HepG2 (cell line): ENCODE data around the gene LIM2. TPM values are rescaled to one million over a fixed set of nuclear protein-coding genes. Genes with fewer than 3 reads are reported as not detected.

ENCODE experiments used
- BRCA1 ChIP-seq: sonication (generic); formaldehyde crosslinking; IDR thresholded peaks from 2 replicates; pipeline ENCODE4 v1.4.0; 2020; ENCODE audit warnings: missing genetic modification reagents
- CREB1 ChIP-seq, 2 experiments: fragments of 450-650 bp in 1 of 2; IDR thresholded peaks; 2 replicates each; pipeline ENCODE4 v1.6.1; 2016 to 2017; ENCODE audit warnings: control low read depth in 1 of 2, mild to moderate bottlenecking in 1 of 2, missing compliant biosample characterization in 1 of 2, missing genetic modification characterization in 1 of 2
- KAT8 ChIP-seq: IDR thresholded peaks from 2 replicates; pipeline ENCODE4 v1.6.1; 2016; ENCODE audit warnings: missing genetic modification reagents, missing compliant biosample characterization
- KLF9 ChIP-seq: IDR thresholded peaks from 2 replicates; pipeline ENCODE4 v1.6.1; 2016; ENCODE audit warnings: low read depth
- MED8 ChIP-seq: sonication (generic); formaldehyde crosslinking; IDR thresholded peaks from 2 replicates; pipeline ENCODE4 v1.8.1; 2023; ENCODE audit warnings: mild to moderate bottlenecking, missing genetic modification reagents; ENCODE audit not compliant: insufficient replicate concordance
- MTA1 ChIP-seq: sonication (generic); formaldehyde crosslinking; IDR thresholded peaks from 2 replicates; pipeline ENCODE4 v1.4.0; 2020; ENCODE audit warnings: missing genetic modification reagents, mild to moderate bottlenecking, borderline replicate concordance
- NR1H2 ChIP-seq: sonication (generic); formaldehyde crosslinking; IDR thresholded peaks from 2 replicates; pipeline ENCODE4 v1.8.1; 2022; ENCODE audit warnings: low read depth, missing genetic modification reagents, borderline replicate concordance
- ONECUT2 ChIP-seq: sonication (generic); formaldehyde crosslinking; IDR thresholded peaks from 2 replicates; pipeline ENCODE4 v1.4.0; 2020; ENCODE audit warnings: missing genetic modification reagents
- PAWR ChIP-seq: sonication (generic); formaldehyde crosslinking; IDR thresholded peaks from 2 replicates; pipeline ENCODE4 v1.4.0; 2020; ENCODE audit warnings: missing genetic modification reagents, mild to moderate bottlenecking, borderline replicate concordance
- PLSCR1 ChIP-seq: sonication (generic); formaldehyde crosslinking; IDR thresholded peaks from 2 replicates; pipeline ENCODE4 v1.5.0; 2020; ENCODE audit warnings: missing genetic modification reagents, mild to moderate bottlenecking, borderline replicate concordance
- SRF ChIP-seq: IDR thresholded peaks from 2 replicates; pipeline ENCODE4 v1.6.1; 2011; ENCODE audit warnings: mild to moderate bottlenecking, low read depth, low read length, moderate library complexity
- ZBTB43 ChIP-seq: sonication (generic); formaldehyde crosslinking; conservative IDR thresholded peaks from 2 replicates; pipeline ENCODE4 v1.4.0; 2020; ENCODE audit warnings: missing genetic modification reagents
- ZNF558 ChIP-seq: sonication (generic); formaldehyde crosslinking; IDR thresholded peaks from 2 replicates; pipeline ENCODE4 v1.9.0; 2022; ENCODE audit warnings: mild to moderate bottlenecking, missing genetic modification reagents, borderline replicate concordance
- ZNF567 ChIP-seq: sonication (generic); formaldehyde crosslinking; IDR thresholded peaks from 2 replicates; pipeline ENCODE4 v1.8.1; 2023; ENCODE audit warnings: mild to moderate bottlenecking, missing genetic modification reagents, borderline replicate concordance
- ZNF724P ChIP-seq: sonication (generic); formaldehyde crosslinking; IDR thresholded peaks from 2 replicates; pipeline ENCODE4 v1.8.0; 2022; ENCODE audit warnings: missing genetic modification reagents, borderline replicate concordance
- polyA plus RNA-seq, 8 experiments: library from polyadenylated mRNA; depleted of rRNA in 3 of 8; stranded (reverse) in 7 of 8; unstranded in 1 of 8; fragments of >200 nt; fragmentation: Illumina TruSeq in 4 of 8; extraction: Trizol in 4 of 8; gene quantifications; 2 replicates each; pipeline versions ENCODE4 v1.2.1 to v1.2.3, GENCODE V29; 2011 to 2016; ENCODE audit warnings: low read depth in 4 of 8, missing spikeins in 1 of 8, mixed read lengths in 1 of 8; ENCODE audit not compliant: insufficient read depth in 1 of 8
- total RNA-seq, 5 experiments: library from RNA; depleted of rRNA; stranded (reverse); fragments of >200 nt; fragmentation: Illumina TruSeq; extraction: Trizol; gene quantifications; 2 replicates each; pipeline ENCODE4 v1.2.3, GENCODE V29; 2016; ENCODE audit warnings: low read depth in 1 of 5
- TF ChIP-seq, protein P1 (sequence below): sonication (generic); formaldehyde crosslinking; conservative IDR thresholded peaks from 2 replicates; pipeline ENCODE4 v1.4.0; 2020; ENCODE audit warnings: missing genetic modification reagents
- TF ChIP-seq, protein P2 (sequence below): sonication (generic); formaldehyde crosslinking; IDR thresholded peaks from 2 replicates; pipeline ENCODE4 v1.4.0; 2020; ENCODE audit warnings: missing genetic modification reagents
- TF ChIP-seq, protein P3 (sequence below): sonication (generic); formaldehyde crosslinking; IDR thresholded peaks from 2 replicates; pipeline ENCODE4 v1.4.0; 2020; ENCODE audit warnings: mild to moderate bottlenecking, missing genetic modification reagents
- TF ChIP-seq, protein P4 (sequence below): sonication (generic); formaldehyde crosslinking; IDR thresholded peaks from 2 replicates; pipeline ENCODE4 v1.4.0; 2020; ENCODE audit warnings: mild to moderate bottlenecking, missing genetic modification reagents

The LIM2 gene
- total and polyA plus RNA-seq, 2 of the 13 experiments (the other 11 are each of a cell fraction or from before 2014, with no cell fraction given), result 1.3 TPM; not detected in 1

GRCh38 chr19:51367565-51368365, 20.0 kb downstream of the LIM2 start (continued):
- no peak for TF ChIP-seq PLSCR1 (CRISPR knock-in tag)
- peak; percentile 97 for TF ChIP-seq ZNF558
- peak; percentile 15; the same call in 1 of the 2 replicates for TF ChIP-seq MTA1 (CRISPR knock-in tag)
- no peak for TF ChIP-seq ONECUT2 (CRISPR knock-in tag)
- peak; percentile 25; the same call in 1 of the 2 replicates for TF ChIP-seq ZNF567 (CRISPR knock-in tag)
- TF ChIP-seq, protein P1, sequence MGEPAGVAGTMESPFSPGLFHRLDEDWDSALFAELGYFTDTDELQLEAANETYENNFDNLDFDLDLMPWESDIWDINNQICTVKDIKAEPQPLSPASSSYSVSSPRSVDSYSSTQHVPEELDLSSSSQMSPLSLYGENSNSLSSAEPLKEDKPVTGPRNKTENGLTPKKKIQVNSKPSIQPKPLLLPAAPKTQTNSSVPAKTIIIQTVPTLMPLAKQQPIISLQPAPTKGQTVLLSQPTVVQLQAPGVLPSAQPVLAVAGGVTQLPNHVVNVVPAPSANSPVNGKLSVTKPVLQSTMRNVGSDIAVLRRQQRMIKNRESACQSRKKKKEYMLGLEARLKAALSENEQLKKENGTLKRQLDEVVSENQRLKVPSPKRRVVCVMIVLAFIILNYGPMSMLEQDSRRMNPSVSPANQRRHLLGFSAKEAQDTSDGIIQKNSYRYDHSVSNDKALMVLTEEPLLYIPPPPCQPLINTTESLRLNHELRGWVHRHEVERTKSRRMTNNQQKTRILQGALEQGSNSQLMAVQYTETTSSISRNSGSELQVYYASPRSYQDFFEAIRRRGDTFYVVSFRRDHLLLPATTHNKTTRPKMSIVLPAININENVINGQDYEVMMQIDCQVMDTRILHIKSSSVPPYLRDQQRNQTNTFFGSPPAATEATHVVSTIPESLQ (CRISPR knock-in tag), result no peak
- TF ChIP-seq PAWR (CRISPR knock-in tag), result no peak
- no peak for TF ChIP-seq KLF9 (CRISPR knock-in tag)
- TF ChIP-seq ZBTB43, result 0 out of 2 replicates have a peak, but pooled peaks have one; percentile 8
- no peak for TF ChIP-seq SRF
- TF ChIP-seq CREB1 (IDR thresholded peaks at IDR 0.05), result no peak
- TF ChIP-seq CREB1 (CRISPR knock-in tag; IDR thresholded peaks at IDR 0.05), result no peak
- TF ChIP-seq, protein P2, sequence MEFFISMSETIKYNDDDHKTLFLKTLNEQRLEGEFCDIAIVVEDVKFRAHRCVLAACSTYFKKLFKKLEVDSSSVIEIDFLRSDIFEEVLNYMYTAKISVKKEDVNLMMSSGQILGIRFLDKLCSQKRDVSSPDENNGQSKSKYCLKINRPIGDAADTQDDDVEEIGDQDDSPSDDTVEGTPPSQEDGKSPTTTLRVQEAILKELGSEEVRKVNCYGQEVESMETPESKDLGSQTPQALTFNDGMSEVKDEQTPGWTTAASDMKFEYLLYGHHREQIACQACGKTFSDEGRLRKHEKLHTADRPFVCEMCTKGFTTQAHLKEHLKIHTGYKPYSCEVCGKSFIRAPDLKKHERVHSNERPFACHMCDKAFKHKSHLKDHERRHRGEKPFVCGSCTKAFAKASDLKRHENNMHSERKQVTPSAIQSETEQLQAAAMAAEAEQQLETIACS, result no peak
- TF ChIP-seq KAT8 (CRISPR knock-in tag), result peak; percentile 51; the same call in 1 of the 2 replicates
- 0 out of 2 replicates have a peak, but pooled peaks have one; percentile 21 for TF ChIP-seq ZNF724P
- TF ChIP-seq, protein P3, sequence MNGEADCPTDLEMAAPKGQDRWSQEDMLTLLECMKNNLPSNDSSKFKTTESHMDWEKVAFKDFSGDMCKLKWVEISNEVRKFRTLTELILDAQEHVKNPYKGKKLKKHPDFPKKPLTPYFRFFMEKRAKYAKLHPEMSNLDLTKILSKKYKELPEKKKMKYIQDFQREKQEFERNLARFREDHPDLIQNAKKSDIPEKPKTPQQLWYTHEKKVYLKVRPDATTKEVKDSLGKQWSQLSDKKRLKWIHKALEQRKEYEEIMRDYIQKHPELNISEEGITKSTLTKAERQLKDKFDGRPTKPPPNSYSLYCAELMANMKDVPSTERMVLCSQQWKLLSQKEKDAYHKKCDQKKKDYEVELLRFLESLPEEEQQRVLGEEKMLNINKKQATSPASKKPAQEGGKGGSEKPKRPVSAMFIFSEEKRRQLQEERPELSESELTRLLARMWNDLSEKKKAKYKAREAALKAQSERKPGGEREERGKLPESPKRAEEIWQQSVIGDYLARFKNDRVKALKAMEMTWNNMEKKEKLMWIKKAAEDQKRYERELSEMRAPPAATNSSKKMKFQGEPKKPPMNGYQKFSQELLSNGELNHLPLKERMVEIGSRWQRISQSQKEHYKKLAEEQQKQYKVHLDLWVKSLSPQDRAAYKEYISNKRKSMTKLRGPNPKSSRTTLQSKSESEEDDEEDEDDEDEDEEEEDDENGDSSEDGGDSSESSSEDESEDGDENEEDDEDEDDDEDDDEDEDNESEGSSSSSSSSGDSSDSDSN (CRISPR knock-in tag), result peak; percentile 89
- TF ChIP-seq BRCA1 (CRISPR knock-in tag), result no peak
- TF ChIP-seq, protein P4, sequence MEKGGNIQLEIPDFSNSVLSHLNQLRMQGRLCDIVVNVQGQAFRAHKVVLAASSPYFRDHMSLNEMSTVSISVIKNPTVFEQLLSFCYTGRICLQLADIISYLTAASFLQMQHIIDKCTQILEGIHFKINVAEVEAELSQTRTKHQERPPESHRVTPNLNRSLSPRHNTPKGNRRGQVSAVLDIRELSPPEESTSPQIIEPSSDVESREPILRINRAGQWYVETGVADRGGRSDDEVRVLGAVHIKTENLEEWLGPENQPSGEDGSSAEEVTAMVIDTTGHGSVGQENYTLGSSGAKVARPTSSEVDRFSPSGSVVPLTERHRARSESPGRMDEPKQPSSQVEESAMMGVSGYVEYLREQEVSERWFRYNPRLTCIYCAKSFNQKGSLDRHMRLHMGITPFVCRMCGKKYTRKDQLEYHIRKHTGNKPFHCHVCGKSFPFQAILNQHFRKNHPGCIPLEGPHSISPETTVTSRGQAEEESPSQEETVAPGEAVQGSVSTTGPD (CRISPR knock-in tag), result no peak
- TF ChIP-seq MED8 (CRISPR knock-in tag), result no peak
- TF ChIP-seq NR1H2 (CRISPR knock-in tag), result no peak
